Peyer's patch (tissue), 4 donors: Measurements from ENCODE around the gene GLB1L3.

Experiments used
- CTCF ChIP-seq, 6 experiments: fragments of 450-650 bp in 4 of 6; fragments of 200-600 bp in 2 of 6; sonication (generic) in 1 of 6; IDR thresholded peaks; one replicate each; pipeline ENCODE4 v1.5.1; 2017 to 2019; ENCODE audit warnings: antibody characterized with exemption in 6 of 6, mild to moderate bottlenecking in 3 of 6, moderate library complexity in 1 of 6
- POLR2A ChIP-seq, 2 donors: fragments of 450-650 bp; IDR thresholded peaks; one replicate each; pipeline ENCODE4 v1.5.1; 2017; ENCODE audit warnings: antibody characterized with exemption in 2 of 2, mild to moderate bottlenecking in 2 of 2, moderate library complexity in 2 of 2

- TF ChIP-seq CTCF (IDR thresholded peaks at IDR 0.05) (no peak), POLR2A (IDR thresholded peaks at IDR 0.05) (no peak)
These were observed 82.8 kb downstream of the GLB1L3 start for GRCh38 chr11:134358856-134359490.
